A549 treated with ZK216348 at 1 μM for 4 hours (cell line): Measurements from ENCODE around the gene CEP126. TPM values are rescaled to one million over a fixed set of nuclear protein-coding genes. Genes with fewer than 3 reads are reported as not detected.

ENCODE experiments used
- total RNA-seq: library from RNA; stranded (reverse); fragments of 200-300 nt; extraction: Qiagen RNA extraction; gene quantifications from 5 replicates; pipeline ENCODE4 v1.2.3, GENCODE V29; 2022; ENCODE audit warnings: low read depth

CEP126 gene
- total RNA-seq, result 2.8 to 3.8 TPM (median 3.4 TPM) in 5 replicates

GRCh38 chr11:101914738-101915426, at the start of gene CEP126:
TSS of gene CEP126 (plus strand) at chr11:101915010. CDS start at chr11:101915285, 275 bp downstream.

GRCh38 chr11:101916422-101916821, 1.6 kb downstream of the CEP126 start, which contains the start of gene ANGPTL5:
TSS of gene ANGPTL5 (minus strand) at chr11:101916522. CDS start at chr11:101907909, 8,613 bp downstream.

GRCh38 chr11:102047305-102047924, 132.6 kb downstream of the CEP126 start, which contains the start of gene CFAP300:
TSS of gene CFAP300 (plus strand) at chr11:102047437. CDS start at chr11:102047471, 34 bp downstream.

Other genes with a start within 250 kb of the CEP126 start
- 0.13 TPM in 1 of 5 replicates, not detected in the others for gene ANGPTL5, start 1.5 kb downstream of the CEP126 start, total RNA-seq
- 5.2 to 7.4 TPM (median 6.2 TPM) in 5 replicates for gene CFAP300, start 132.4 kb downstream of the CEP126 start, total RNA-seq
- 45.5 to 75.2 TPM (median 60.5 TPM) in 5 replicates for gene YAP1, start 195.4 kb downstream of the CEP126 start, total RNA-seq